Left renal pelvis (tissue), 4 donors: ENCODE data around the gene FAM53A. TPM values are rescaled to one million over a fixed set of nuclear protein-coding genes. Genes with fewer than 3 reads are reported as not detected.

Source experiments
- DNase-seq, 4 donors: peaks; one replicate each; pipeline ENCODE4 v3.0.0-alpha.2; 2013; ENCODE audit warnings: low read depth in 4 of 4, low spot score in 3 of 4
- polyA plus RNA-seq, 4 donors: library from polyadenylated mRNA; unstranded; fragments of 120-200 nt; gene quantifications; one replicate each; pipeline ENCODE4 v1.2.1, GENCODE V29; 2013; ENCODE audit not compliant: insufficient read length in 4 of 4

FAM53A gene
- polyA plus RNA-seq, 4 donors = 0.85 to 2.6 (median 1.5) TPM

DNA sequence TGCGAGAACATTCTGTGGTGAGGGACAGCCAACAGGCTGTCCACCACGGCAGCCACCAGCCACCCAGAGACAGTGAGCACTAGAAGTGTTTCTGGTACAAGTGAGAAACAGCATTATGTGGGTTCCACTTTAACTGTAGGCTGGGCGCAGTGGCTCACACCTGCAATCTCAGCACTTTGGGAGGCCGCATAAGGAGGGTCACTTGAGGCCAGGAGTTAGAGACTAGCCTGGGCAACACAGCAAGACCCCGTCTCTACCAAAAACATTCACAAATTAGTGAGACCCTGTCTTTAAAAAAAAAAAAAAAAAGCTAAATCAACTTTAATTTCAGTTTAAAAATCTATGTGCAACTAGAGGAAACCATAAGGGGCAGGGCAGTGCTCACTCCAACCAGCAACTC, 20.6 kb downstream of the FAM53A start:
- no peak for DNase-seq

DNA sequence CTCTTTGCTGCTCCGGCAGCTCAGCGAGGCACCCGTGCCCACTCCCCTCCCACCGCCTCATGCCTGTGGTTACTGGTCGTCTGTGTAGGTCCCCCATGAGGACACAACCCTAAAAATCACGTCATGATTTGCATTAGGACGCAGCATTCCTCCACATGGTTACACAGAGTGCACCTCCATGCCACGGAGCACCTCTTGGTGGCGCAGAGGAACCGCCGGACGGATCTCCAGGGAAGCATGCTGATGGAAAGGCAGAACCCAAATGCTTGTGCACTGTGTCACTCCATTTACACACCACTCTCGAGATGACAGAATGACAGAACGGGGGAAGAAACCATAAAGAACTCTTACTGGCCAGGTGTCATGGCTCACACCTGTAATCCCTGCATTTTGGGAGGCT, 22.4 kb downstream of the FAM53A start:
- DNase-seq = no peak

DNA sequence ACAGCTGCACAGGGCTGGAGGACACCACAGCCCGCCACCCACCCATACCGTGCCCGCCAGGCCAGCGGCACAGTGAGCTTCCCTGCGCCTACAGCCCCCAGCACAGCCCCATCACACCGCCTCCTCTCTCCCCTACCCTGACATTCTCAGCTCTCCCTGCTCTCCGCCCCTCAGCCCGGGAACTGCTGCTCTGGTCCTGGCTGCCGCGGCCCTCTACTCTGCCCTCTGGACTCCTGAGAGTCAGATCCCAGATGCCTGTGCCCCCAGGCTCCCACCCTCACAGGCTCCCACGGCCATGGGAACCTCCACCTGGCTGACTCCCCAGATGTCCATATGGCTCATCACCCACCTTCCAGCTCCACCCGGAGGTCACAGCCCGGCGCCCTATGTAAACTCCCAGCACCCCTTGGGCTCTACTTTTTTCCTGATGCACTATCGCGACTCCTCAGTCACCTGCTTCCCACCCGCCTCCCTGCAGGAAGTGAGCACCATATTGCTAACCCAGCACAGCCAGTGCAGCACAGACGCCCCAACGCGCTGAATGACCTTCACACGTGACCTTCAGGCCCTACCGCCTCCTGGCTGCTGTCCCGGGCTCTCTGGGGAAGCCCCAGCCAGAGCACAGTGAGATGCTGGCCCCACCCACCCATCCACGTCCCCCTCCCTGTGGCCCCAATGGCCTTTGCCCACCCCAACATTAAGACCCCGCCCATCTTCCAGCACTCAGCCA, 23.0 kb downstream of the FAM53A start:
- no peak for DNase-seq

DNA sequence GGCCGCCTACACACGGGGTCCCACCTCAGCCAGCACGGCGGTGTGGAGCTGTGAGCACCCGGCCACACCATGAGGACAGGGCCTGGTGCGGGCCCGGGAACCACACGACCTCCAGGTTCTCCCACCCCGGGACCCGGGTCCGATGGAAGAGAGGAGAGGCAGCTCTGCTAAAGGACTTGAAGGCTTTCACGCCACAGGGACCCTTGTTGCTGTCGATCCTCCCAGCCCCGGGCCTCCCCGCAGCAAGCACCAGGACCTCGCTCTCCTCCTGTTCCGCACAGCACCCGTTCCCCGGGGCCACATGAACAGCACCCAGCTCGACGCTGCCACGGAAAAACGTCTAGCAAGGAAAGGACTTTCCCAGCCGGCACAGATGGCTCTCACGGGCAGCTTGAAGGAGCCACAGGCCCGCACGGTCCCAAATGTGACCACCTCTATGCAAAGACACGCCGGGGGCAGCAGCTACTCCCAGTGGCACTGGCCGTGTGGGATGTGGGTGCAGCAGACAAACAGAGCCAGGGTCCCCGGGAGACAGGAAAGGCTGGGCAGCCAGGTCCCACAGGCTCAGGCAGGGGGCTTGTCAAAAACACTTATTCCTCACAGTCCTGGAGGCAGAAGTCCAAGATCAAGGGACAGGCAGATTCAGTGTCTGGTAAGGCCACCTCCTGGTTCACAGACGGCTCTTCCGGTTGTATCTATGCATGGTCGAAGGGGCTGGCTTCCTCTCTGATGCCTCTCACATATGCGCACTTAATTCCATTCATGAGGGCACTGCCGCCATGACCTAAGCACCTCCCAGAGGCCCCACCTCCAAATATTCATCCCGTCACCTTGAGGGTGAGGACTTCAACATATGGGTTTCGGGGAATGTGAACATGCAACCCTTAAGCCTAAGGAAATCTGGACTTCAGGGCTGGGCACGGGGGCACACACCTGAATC, 24.7 kb downstream of the FAM53A start:
- no peak for DNase-seq

DNA sequence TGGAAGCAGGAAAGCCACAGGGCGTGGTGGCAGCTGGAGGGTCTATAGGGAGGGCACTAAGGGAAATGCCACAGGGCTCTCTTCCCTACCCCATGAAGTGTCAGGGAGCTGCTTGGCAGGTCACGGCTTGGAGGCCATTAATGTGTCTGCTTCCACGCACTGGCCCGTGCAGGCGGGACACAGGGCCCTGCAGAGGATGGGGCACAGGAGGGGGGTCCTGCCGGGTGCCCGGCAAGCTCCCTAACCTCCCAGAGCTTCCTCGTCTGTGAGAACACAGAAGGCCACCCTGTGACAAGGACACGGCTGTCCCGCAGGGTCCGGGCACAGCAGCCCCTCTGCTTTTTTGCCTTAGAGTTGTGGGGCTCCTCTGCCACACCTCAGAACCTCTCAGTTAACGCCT, 25.5 kb downstream of the FAM53A start:
- DNase-seq = no peak

DNA sequence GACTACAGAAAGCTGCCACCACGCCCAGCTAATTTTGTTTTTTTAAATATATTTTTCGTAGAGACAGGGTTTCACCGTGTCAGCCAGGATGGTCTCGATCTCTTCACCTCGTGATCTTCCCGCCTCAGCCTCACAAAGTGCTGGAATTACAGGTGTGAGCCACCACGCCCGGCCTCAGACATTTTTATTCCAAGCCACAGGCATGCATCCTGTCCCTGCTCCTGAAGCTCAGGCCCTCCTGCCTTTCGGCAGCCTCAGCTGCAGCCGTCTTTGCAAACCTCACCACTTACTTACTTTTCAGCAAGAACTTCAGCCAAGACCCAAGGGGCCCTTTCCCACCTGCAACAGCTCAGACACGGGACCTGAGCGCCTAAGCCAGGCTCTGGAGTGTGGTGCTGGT, 26.0 kb downstream of the FAM53A start:
- DNase-seq = no peak

DNA sequence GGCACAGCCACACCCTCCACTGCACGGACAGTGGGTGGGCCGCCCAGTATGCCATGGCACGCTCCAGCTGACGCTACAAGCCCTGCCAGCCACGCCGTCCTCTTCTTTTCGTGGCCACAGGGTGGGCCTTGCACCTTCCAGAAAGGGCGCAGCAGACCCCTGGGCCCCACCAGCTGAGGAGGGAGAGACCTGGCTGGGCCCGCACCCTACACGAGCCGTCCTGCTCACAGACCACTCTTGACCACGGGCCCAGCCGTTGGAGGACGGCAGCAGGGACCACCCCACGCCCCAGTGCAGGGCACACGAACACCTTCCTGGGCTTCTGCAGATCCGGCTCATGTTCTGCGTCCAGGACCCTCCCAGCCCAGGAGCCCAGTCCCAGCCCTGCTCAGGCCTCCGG, 27.1 kb downstream of the FAM53A start:
- no peak for DNase-seq

DNA sequence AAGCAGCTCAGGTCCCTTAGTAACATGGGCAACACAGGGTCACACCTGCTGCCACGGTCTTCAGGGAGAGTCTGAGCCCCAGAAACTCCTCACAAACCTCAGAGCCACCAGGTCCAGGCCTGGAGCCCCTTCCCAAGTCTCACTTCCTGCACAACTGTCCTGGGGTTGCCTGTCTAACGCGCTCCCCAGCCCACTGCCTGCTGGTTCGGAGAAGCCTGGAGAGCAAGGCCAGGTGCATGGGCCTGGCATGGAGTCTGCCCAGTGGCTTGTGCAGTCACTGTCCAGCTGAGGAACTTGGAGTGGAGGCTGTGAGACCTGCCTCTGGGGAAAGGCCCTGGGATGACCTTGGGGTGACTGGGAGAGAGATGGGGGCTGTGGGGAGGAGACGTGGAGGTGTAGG, 28.0 kb downstream of the FAM53A start:
- DNase-seq = no peak

DNA sequence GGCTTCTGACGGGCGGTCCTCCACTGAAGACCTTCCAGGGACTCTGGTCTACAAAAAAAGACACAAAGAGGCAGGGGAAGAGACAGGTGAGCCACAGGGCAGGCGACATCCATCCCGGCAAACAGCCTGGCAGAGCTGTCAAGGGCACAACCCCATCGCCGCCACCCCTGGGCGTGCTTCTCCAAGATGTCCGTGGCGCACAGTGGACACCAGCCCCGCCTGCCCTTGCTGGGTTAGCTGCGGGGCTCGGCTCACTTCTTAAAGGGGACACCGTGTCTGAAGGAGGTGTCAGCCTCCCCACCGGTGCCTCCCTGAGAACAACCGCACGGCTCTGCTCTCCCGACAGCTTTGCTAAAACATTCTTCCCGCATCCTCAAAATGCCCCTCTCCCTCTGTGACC, 28.4 kb downstream of the FAM53A start:
- DNase-seq = no peak

DNA sequence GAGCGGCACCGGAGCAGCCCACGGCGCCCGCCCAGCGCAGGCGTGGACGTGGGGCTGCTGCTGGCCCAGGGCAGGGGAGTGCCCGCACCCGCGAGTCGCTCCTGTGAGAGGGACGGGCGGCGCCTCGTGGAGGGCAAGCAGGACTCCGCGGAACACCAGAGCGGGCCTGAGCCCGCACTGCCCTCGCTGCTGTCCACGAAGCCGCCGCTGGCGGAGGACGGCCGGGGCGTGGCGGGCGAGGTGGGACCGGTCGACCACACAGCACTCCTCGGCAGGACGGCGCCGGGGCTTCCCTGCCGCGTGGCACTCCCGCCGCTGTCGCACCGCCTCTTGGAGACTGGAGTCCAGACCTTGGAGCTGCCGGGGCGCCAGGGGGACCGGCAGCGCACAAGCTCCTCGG, 29.0 kb downstream of the FAM53A start:
- no peak for DNase-seq

DNA sequence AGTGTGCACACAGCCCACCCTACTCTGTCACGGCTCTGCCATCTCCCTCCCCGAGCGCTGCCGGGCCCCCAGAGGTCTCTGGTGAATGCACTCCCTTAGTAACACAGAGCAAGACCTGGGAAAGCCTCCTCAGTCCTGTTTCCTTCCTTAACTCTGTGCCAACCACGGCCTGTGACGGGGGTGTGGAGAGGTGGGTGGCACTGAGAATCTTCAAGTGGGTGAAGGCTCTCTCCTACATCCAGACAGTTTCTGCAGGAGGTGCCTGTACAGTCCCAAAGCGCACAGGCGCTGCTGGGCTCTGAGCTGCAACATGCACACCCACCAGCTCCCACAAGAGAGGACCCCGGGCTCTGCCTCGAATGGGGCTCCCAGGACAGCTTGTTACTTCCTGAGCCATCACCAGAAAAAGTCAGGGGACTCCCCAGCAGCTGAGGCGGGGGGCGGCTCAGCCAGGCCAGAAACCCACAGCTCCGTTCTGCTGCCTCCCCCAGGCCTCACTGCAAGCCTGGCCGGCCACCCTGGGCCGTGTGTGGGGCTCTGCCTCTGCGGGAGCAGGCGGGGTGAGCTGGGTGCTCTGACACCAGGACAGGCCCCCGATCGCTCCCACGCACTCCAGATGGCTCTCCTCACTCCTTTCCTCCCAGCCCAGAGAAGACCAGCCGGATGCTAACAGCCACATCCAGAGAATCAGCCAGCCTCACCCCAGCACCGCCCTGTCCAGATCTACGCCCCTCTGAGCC, 29.7 kb downstream of the FAM53A start:
- no peak for DNase-seq

DNA sequence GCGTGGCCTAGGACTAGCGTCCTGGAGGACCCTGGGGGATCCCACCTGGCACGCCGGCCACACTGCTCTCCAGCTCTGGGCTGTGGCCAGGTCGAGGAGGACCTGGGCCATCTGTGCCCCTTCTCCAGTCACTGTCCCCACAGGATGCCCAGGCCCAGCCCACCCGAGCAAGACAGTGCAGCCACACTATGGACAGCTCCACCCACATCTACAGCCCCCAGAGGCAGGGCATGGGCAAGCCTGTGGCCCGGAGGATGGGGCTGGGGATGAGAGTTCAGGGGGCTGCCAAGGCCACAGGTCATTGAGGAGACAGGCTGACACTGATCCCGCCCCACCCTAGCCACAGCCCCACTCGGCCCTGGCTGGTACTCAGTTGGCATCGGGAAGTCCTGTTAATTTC, 30.3 kb downstream of the FAM53A start:
- no peak for DNase-seq

DNA sequence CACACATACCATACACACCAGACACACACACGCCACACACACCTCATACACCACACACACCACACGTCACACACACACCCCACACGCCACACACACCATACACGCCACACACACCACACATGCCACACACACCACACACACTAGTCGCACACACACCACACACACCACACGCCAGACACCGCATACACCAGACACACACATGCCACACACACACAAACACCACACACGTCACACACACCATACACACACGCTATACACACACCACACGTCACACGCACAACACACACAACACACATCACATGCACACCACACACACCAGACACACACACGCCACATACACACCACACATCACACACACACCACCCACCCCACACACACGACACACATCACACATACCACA, 32.0 kb downstream of the FAM53A start:
- no peak for DNase-seq

DNA sequence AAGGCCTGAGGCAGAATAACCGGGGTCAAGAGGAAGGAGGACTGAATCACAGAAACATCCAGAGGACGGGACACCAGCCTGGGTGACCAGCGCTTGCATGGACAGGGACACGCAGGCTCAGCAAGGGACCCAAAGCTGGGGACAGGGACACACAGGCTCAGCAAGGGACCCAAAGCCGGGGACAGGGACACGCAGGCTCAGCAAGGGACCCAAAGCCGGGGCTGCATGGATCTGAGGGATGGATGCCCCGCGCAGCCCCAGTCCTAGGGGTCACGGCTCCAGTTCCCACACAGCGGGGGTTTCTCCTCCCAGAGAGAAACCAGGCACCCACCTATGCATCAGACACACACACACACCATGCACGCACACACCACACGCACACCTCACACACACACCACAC, 32.5 kb downstream of the FAM53A start:
- DNase-seq = no peak

DNA sequence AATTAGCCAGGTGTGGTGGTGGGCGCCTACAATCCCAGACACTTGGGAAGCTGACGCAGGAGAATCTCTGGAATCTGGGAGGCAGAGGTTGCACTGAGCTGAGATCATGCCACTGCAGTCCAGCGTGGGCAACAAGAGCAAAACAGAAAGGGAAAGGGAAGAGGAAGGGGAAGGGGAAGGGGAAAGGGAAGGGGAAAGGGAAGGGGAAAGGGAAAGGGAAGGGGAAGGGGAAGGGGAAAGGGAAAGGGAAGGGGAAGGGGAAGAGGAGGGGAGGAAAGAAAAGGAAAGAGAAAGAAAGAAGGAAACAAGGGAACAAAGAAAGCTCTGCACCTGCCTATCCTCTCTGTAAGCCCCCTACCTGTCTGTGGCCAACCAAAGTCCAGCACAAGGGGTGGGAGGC, 35.2 kb downstream of the FAM53A start:
- DNase-seq = no peak

DNA sequence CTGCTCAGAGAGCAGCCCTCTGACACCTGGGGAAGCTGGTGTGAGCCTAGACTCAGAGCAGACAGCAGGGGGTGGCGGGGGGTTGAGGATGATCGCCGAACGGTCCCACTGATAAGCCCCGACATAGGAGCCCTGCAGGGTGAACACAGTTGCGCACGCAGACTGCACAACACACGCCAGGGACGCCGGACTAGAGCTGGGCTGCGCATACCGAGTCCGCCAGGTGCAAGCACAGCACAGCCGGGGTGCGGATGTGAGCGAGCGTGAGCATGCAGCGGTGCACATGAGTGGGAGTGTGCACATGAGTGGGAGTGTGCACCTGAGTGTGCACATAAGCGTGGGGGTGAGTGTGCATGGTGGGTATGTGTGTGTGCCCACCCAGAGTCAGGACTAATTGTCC, 36.7 kb downstream of the FAM53A start:
- no peak for DNase-seq

DNA sequence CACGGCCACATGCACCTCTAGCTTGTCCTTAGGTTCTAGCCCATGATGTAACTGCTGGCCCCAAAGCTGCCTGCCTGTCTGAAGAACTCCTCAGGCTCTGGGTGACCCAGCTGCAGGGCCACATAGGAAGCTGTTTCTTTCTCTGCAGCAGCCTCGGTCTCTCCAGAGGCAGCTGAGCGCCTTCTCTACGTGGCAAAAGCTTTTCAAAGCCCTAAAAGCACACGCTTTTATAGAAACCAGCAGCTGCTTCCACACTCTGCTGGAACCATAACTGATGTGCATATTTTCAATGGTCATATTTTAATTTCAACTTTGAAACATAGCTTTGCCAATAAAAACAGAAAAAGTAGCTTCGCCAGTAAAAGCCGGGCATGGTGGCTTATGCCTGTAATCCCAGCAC, 37.4 kb downstream of the FAM53A start:
- DNase-seq = no peak

DNA sequence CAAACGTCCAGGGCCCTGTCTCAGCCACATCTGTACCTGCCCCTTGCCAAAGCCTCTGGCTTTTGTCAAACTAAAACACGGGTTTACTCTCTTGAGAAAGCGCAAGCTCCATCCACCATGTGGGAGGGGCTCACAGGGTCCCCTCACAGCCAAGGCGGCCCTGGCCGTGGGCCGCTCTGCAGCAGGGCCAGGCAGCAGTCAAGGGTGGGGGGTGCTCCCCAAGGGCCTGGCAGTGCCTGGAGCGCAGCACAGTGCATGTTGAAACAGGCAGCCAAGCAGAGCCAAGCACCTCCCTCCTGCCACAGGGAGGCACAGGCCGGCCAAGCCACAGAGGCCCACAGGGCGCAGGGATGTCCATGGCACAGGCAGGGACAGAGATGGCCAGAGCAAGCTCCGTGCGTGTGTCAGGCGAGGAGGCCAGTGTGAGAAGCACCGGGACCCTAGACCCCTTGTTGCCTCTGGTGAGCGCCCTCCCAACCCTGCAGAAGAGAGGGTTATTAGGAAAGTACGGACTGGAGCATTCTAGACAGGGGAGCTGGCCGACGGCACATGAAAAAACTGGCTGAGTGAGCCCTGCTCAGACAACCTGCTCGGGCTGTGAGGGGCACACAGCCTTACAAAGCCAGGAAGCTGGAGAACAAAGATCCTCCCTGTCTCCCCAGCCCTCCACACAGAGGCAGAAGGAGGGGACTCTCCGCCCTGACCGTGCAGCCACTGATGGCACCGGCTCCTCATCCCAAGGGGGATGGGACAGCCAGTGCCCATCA, 39.0 kb downstream of the FAM53A start:
- DNase-seq = no peak

DNA sequence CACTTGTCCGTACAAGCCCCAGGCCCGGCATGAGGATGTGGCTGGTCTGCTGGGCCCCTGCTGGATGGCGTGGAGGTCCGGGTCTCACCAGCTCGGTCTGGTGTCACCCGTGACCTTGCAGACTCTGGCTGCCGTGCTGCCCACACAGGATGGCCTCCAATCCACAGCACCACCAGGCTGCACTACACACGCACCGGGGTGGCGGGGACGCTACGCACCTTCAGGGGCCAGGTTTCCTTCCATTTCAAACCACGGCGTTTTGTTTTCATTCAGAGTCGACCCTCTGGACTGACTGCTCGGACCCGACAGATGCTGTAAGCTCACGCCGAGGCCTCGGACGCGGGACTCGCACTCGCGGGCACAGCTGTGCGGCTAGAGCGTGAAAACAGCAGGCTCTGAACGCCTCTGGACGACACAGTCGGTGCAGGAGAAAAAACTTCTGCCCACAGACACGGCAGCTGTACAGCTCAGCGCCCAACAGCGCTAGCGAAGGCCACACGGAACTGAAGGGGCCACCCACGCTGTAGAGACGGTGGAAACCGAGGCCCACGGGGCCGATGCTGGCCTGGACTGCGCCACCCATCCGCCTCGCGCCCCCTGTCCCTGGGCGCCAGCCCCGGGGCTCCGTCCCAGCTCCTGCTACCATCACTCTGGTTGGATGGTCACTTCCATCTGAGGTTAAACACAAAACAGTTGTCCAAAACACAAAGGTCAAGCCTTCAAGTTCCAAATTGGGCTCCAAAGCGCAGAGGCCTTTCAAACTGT, 40.0 kb downstream of the FAM53A start:
- no peak for DNase-seq
